Measurements from ENCODE around the gene TMEM151B.

- TF ChIP-seq TAF1 (IDR thresholded peaks at IDR 0.05; ENCODE audit: borderline replicate concordance, low read depth, low read length) (no peak), POLR2A (IDR thresholded peaks at IDR 0.05; ENCODE audit: low read depth, low read length) (no peak)
Observed at GRCh38 chr6:44258325-44258863, 11.9 kb upstream of the TMEM151B start.

All from GM12892 (cell line).